GM10266 (cell line): ENCODE measurements around the gene KCNMA1.

Source experiments
- DNase-seq: peaks from one replicate; pipeline ENCODE4 v3.0.0; 2012; ENCODE audit errors: extremely low spot score
- TF ChIP-seq, protein P1 (sequence below): IDR thresholded peaks from 2 replicates; pipeline ENCODE4 v1.5.1; 2012; ENCODE audit warnings: mild to moderate bottlenecking, low read depth; ENCODE audit not compliant: control insufficient read depth, insufficient read depth; ENCODE audit errors: missing control alignments

Gene KCNMA1

DNA sequence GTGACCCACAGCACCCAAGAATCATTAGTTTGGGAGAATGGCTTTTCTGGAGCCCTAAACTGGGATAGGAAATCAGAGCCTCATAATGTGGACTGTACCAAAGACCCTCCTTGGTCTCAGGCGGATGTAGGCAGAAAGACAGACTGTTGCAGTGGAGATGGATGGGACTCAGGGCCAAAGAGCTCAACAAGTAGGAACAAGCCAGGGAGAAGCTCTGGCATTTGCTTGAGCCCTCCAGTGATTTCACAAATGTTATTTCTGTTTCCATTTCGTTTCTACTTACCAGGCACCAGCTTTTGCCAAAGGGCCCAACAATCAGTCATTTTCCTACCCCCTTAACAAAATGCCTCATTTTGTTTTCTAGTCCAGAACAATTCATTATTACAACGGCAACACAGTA lies 762.7 kb downstream of the KCNMA1 start:
- TF ChIP-seq, protein P1, sequence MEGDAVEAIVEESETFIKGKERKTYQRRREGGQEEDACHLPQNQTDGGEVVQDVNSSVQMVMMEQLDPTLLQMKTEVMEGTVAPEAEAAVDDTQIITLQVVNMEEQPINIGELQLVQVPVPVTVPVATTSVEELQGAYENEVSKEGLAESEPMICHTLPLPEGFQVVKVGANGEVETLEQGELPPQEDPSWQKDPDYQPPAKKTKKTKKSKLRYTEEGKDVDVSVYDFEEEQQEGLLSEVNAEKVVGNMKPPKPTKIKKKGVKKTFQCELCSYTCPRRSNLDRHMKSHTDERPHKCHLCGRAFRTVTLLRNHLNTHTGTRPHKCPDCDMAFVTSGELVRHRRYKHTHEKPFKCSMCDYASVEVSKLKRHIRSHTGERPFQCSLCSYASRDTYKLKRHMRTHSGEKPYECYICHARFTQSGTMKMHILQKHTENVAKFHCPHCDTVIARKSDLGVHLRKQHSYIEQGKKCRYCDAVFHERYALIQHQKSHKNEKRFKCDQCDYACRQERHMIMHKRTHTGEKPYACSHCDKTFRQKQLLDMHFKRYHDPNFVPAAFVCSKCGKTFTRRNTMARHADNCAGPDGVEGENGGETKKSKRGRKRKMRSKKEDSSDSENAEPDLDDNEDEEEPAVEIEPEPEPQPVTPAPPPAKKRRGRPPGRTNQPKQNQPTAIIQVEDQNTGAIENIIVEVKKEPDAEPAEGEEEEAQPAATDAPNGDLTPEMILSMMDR = no peak
- DNase-seq = no peak

DNA sequence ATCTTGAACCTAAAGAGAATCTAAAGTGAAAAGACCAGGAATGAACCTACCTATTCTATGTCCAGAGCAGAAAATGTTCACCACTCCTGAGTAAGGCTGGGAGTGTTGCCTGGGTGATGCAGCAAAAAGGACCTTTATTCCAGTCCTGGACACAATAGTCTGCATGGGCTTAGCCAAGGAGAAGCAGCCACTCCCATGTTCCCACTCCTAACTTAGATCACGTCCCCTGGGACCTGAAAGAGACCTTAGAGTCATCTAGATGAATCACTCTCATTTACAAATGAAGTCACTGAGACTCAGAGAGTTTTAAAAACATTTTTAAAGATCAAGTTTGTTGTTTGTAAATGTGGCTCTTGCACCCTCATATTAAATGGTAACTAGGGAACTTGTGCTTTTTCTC lies 763.4 kb downstream of the KCNMA1 start:
- DNase-seq = no peak
- TF ChIP-seq, protein P1 = no peak

DNA sequence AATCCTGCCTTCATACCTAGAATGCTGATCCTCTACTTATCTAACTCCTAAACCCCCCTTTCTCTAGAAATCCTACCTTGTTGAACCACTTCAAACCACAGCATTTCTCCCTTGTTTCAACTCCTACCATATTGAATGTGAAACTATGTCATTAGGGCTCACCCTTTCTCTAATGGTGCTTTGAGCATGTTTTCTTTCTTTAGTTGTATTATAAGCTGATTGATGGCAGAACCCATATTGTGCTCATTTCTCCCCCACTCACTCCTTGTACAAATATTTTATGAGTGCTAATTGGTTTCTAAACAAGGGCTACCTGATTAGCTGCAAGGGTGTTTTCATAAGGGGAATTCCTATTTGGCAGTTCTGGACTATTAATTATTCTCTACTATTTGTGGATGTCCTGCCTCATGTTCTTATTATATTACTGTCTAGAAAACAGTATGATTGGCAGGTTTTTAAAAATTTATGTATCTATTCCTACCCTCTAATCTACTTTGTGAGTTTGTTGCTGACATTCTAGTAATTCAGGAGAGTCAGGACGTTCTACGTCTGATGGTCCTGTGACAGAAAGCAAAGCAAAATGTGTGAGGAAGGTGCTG lies 765.8 kb downstream of the KCNMA1 start:
- DNase-seq = no peak
- TF ChIP-seq, protein P1 = no peak

DNA sequence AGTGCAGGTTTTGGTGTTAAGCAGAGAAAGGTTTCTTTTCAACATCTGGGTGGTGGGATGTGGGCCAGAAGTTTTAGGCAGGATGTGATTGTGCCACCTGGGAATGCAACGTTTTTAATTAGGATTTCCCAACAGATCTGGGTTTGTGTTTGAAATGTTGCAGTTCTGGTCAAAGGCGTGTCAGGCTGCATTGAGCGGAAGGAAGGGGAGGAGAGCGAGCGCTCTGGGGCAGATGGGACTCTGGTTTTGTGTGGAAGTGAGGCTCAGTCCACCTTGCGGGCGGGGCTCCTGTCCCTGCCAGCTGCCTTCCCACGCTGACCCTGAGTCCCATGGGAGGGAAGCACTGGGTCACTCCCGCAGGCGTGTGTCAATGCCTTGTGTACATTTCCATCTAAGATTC lies 767.7 kb downstream of the KCNMA1 start:
- no peak for DNase-seq
- TF ChIP-seq, protein P1 = no peak

DNA sequence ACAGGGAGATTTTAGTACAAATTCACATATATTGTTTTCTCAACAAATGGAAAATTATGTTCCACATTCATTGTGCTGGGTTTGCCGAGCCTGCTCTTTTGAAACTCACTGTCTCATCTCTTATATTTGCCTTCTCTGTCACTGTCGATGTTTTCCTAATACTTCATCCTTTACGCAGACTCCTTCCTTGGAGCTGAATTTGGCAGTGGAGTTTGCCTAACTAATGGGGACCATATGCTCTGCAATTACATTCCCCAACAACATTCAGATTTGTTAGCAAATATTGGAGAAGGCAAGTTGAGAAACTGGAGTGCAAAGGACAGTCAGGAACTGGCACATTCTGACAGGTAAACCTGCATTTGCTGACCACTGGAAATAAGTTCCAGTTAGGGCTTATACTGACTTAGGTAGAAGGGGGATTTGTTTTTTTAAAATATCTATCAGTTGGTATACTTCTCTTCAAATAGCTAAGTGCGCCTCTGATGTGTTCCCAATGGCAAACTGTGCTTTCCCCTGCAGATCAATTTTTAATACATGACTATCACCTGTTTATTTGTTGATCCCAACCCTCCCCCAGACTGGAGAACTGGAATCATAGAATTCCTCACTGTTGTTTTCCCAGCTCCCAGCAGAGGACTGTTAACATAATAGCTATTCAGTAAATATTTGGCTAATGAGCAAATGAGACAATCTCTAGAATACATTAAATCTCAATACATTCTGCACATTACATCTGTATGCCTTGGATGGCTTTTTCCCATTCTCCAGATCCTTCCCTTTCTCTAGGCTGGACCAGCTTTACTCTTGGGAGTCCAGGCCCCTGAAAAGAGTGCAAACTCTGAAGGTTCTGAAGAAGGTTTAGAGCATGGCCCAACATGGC lies 769.3 kb downstream of the KCNMA1 start:
- TF ChIP-seq, protein P1 = no peak
- no peak for DNase-seq

DNA sequence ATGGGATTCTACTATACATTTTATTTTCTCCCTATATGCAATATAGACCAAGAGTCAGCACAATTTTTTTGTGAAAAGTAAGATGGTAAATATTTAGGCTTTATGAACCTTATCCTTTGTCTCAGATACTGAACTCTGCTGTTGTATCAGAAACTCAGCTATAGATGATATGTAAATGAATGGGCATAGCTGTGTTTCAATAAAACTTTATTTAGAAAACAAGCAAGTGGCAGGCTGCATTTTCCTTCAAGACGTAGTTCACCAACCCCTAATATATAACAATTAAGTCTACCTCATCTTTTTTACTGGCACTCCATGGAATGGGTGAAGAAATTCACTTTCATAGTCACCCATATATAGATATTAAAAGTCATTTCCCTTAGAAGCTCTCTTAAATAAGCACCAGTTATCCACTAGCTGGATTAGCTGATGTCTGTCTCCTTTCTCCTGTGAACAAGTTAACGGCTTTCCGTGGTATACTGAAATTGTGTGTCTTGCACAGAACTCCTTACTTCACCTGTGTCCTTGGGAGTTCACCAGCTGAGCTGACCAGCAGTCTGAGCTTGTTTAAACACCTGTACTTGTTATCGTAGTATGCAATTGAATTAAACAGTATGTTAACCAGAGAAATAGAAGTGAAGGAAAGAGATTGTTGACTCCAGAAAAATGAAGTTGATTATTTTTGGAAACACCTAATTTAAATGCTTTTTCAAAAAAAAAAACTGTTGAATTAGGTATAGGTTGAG lies 770.6 kb downstream of the KCNMA1 start:
- TF ChIP-seq, protein P1 = no peak

More for the DNA sequence above, 770.6 kb downstream of the KCNMA1 start:
- no peak for DNase-seq
